ENCODE measurements around the gene NFASC. TPM values are rescaled to one million over a fixed set of nuclear protein-coding genes. Genes with fewer than 3 reads are reported as not detected.

NFASC gene
- total RNA-seq, 1 donor from 2014 or later, result 29.6 TPM

DNA sequence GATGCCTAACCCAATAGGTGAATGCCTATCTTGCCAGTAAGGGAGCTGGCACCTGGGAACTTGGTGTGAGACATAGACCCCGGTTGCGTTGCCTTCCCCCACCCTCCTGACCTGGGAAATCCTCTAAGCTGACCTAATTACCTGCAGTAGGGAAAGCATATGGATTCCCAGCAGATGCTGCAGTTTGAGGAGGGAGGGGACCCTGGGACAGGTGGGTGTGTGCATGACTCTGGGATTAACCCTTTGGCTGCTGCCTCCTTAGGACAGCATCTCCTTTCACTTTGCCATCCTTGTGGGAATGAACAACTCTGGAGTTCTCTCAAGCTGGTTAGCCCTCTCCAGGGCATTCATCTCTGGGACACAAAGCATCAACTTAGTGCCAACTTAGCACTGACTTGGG is 16.4 kb upstream of the NFASC start:
- Histone ChIP-seq H3K9ac (ENCODE audit: low read length) (no peak overlapping the region), H3K4me3 (ENCODE audit: insufficient read depth, low read depth, low read length) (no peak overlapping the region), H3K27ac (ENCODE audit: low read depth, low read length) (no peak overlapping the region), H3K4me1 (ENCODE audit: insufficient read depth, low read length) (no peaks in the 10 kb centered on the region), H3K4me2 (ENCODE audit: low read length) (no peak overlapping the region), H3K27me3 (ENCODE audit: insufficient read depth, low read length) (no peaks in the 10 kb centered on the region), H3K36me3 (ENCODE audit: insufficient read depth, low read length) (no peaks in the 10 kb centered on the region), H2AFZ (ENCODE audit: low read depth, low read length) (no peak overlapping the region), H4K20me1 (ENCODE audit: insufficient read depth, low read length) (peaks cover 51% of the 10 kb centered on the region), H3K79me2 (ENCODE audit: insufficient read depth, low read length) (peaks cover 21% of the 10 kb centered on the region), H3K9me3 (ENCODE audit: insufficient read depth, low read depth, low read length) (no peaks in the 10 kb centered on the region)
- Mint-ChIP-seq H3K4me3 (ENCODE audit: unreplicated experiment) (no peak overlapping the region), H3K27ac (ENCODE audit: unreplicated experiment) (no peak overlapping the region), H3K27me3 (ENCODE audit: low read depth, unreplicated experiment) (peaks cover 23% of the 10 kb centered on the region), H3K9me3 (ENCODE audit: unreplicated experiment) (no peaks in the 10 kb centered on the region), H3K36me3 (ENCODE audit: low read depth, unreplicated experiment) (peaks cover 5% of the 10 kb centered on the region), H3K4me1 (ENCODE audit: low read depth, unreplicated experiment) (no peaks in the 10 kb centered on the region)
- DNase-seq (ENCODE audit: low read depth) (no peak), FAIRE-seq (no peak)
- no peak for TF ChIP-seq CTCF (IDR thresholded peaks at IDR 0.05; ENCODE audit: insufficient read depth, low read depth, low read length)
- no peak for TF ChIP-seq EZH2 (IDR thresholded peaks at IDR 0.05; ENCODE audit: insufficient read depth, low read length)

- Histone ChIP-seq H3K4me2 (ENCODE audit: low read length) (no peak overlapping the region), H3K4me3 (ENCODE audit: insufficient read depth, low read depth, low read length) (no peak overlapping the region), H3K36me3 (ENCODE audit: insufficient read depth, low read length) (no peaks in the 10 kb centered on the region), H3K9me3 (ENCODE audit: insufficient read depth, low read depth, low read length) (no peaks in the 10 kb centered on the region), H4K20me1 (ENCODE audit: insufficient read depth, low read length) (peaks cover 40% of the 10 kb centered on the region), H3K79me2 (ENCODE audit: insufficient read depth, low read length) (peaks cover 16% of the 10 kb centered on the region), H3K27me3 (ENCODE audit: insufficient read depth, low read length) (no peaks in the 10 kb centered on the region), H3K9ac (ENCODE audit: low read length) (no peak overlapping the region), H2AFZ (ENCODE audit: low read depth, low read length) (no peak overlapping the region), H3K27ac (ENCODE audit: low read depth, low read length) (no peak overlapping the region), H3K4me1 (ENCODE audit: insufficient read depth, low read length) (no peaks in the 10 kb centered on the region)
- H3K4me1 Mint-ChIP-seq (ENCODE audit: low read depth, unreplicated experiment), result no peaks in the 10 kb centered on the region
- no peak for DNase-seq (ENCODE audit: low read depth)
- no peaks in the 10 kb centered on the region for H3K36me3 Mint-ChIP-seq (ENCODE audit: low read depth, unreplicated experiment)
- H3K4me3 Mint-ChIP-seq (ENCODE audit: unreplicated experiment), result no peak overlapping the region
- H3K9me3 Mint-ChIP-seq (ENCODE audit: unreplicated experiment), result no peaks in the 10 kb centered on the region
- TF ChIP-seq EZH2 (IDR thresholded peaks at IDR 0.05; ENCODE audit: insufficient read depth, low read length) (no peak), CTCF (IDR thresholded peaks at IDR 0.05; ENCODE audit: insufficient read depth, low read depth, low read length) (no peak)
- H3K27me3 Mint-ChIP-seq (ENCODE audit: low read depth, unreplicated experiment), result peaks cover 20% of the 10 kb centered on the region
- FAIRE-seq, result no peak
- no peak overlapping the region for H3K27ac Mint-ChIP-seq (ENCODE audit: unreplicated experiment)
Measured at GRCh38 chr1:204858363-204858821, 12.3 kb upstream of the NFASC start.

- Mint-ChIP-seq H3K4me1 (ENCODE audit: low read depth, unreplicated experiment) (no peaks in the 10 kb centered on the region), H3K27ac (ENCODE audit: unreplicated experiment) (no peak overlapping the region), H3K9me3 (ENCODE audit: unreplicated experiment) (no peaks in the 10 kb centered on the region), H3K36me3 (ENCODE audit: low read depth, unreplicated experiment) (no peaks in the 10 kb centered on the region), H3K4me3 (ENCODE audit: unreplicated experiment) (no peak overlapping the region), H3K27me3 (ENCODE audit: low read depth, unreplicated experiment) (peaks cover 13% of the 10 kb centered on the region)
- no peak for DNase-seq (ENCODE audit: low read depth)
- H3K79me2 ChIP-seq (ENCODE audit: insufficient read depth, low read length), result peaks cover 7% of the 10 kb centered on the region
- H4K20me1 ChIP-seq (ENCODE audit: insufficient read depth, low read length), result peaks cover 25% of the 10 kb centered on the region
- H3K4me3 ChIP-seq (ENCODE audit: insufficient read depth, low read depth, low read length), result no peak overlapping the region
- H3K4me1 ChIP-seq (ENCODE audit: insufficient read depth, low read length), result no peaks in the 10 kb centered on the region
- no peaks in the 10 kb centered on the region for H3K36me3 ChIP-seq (ENCODE audit: insufficient read depth, low read length)
- no peak overlapping the region for H2AFZ ChIP-seq (ENCODE audit: low read depth, low read length)
- no peak overlapping the region for H3K27ac ChIP-seq (ENCODE audit: low read depth, low read length)
- H3K9ac ChIP-seq (ENCODE audit: low read length), result no peak overlapping the region
- TF ChIP-seq CTCF (IDR thresholded peaks at IDR 0.05; ENCODE audit: insufficient read depth, low read depth, low read length) (no peak), EZH2 (IDR thresholded peaks at IDR 0.05; ENCODE audit: insufficient read depth, low read length) (no peak)
- no peak for FAIRE-seq
- no peaks in the 10 kb centered on the region for H3K27me3 ChIP-seq (ENCODE audit: insufficient read depth, low read length)
- no peaks in the 10 kb centered on the region for H3K9me3 ChIP-seq (ENCODE audit: insufficient read depth, low read depth, low read length)
- no peak overlapping the region for H3K4me2 ChIP-seq (ENCODE audit: low read length)
Measured at GRCh38 chr1:204859861-204860267, 10.8 kb upstream of the NFASC start.

All from astrocyte (in vitro differentiated cells and primary cell).